PC-9 (cell line): ENCODE results near the gene SOSTDC1. TPM values are rescaled to one million over a fixed set of nuclear protein-coding genes. Genes with fewer than 3 reads are reported as not detected.
A peak's percentile ranks its signal among the peaks of the same experiment; 100 is the strongest.

ENCODE experiments used
- BruUV-seq: library from RNA; stranded (reverse); fragments of 400-500 nt; replicated peaks from 2 replicates; lab custom pipeline; 2021; lab: Mats Ljungman, UMichigan
- CTCF ChIA-PET: fragments of 300-600 bp; sonication (Branson Sonifier 250); formaldehyde crosslinking; loops from one replicate; lab custom pipeline; 2022; ENCODE audit warnings: antibody characterized with exemption; lab: Charles Lee
- POLR2A ChIA-PET: fragments of 300-600 bp; sonication (Branson Sonifier 250); formaldehyde crosslinking; loops from one replicate; lab custom pipeline; 2022; ENCODE audit warnings: antibody characterized with exemption; ENCODE audit not compliant: unreplicated experiment; lab: Charles Lee
- DNase-seq, 2 experiments: peaks; one replicate each; pipeline versions ENCODE4 v3.0.0 to v3.0.0-alpha.2; 2015 to 2022; ENCODE audit warnings: mixed read lengths in 1 of 2
- H2AFZ ChIP-seq: fragments of 200-600 bp; sonication (generic); 2 replicates; pipeline ENCODE4 v1.8.1; 2017; ENCODE audit warnings: antibody characterized with exemption
- H3F3A ChIP-seq: fragments of 200-600 bp; sonication (generic); 2 replicates; pipeline ENCODE4 v1.8.1; 2017; ENCODE audit warnings: antibody characterized with exemption, mild to moderate bottlenecking, low read depth; ENCODE audit not compliant: insufficient read depth
- H3K27ac ChIP-seq: fragments of 200-600 bp; sonication (generic); 2 replicates; pipeline ENCODE4 v1.6.1; 2016; ENCODE audit warnings: mixed run types
- H3K27me3 ChIP-seq: fragments of 200-600 bp; sonication (generic); 2 replicates; pipeline ENCODE4 v1.6.1; 2016; ENCODE audit warnings: low read depth, mixed run types; ENCODE audit not compliant: insufficient read depth
- H3K36me3 ChIP-seq: fragments of 200-600 bp; sonication (generic); 2 replicates; pipeline ENCODE4 v1.6.1; 2016; ENCODE audit warnings: low read depth, mixed run types
- H3K4me1 ChIP-seq: fragments of 200-600 bp; sonication (generic); replicated peaks from 2 replicates; pipeline ENCODE4 v1.6.1; 2016; ENCODE audit warnings: mixed run types; ENCODE audit not compliant: insufficient read depth
- H3K4me2 ChIP-seq: fragments of 200-600 bp; sonication (generic); 2 replicates; pipeline ENCODE4 v1.6.1; 2017; ENCODE audit warnings: mixed run types
- H3K4me3 ChIP-seq: fragments of 200-600 bp; sonication (generic); 2 replicates; pipeline ENCODE4 v1.6.1; 2016; ENCODE audit warnings: mixed run types
- H3K79me2 ChIP-seq: fragments of 200-600 bp; sonication (generic); 2 replicates; pipeline ENCODE4 v1.6.1; 2017; ENCODE audit warnings: low read depth, mixed run types
- H3K9me2 ChIP-seq: fragments of 200-600 bp; sonication (generic); 2 replicates; pipeline ENCODE4 v1.8.1; 2017; ENCODE audit warnings: mild to moderate bottlenecking; ENCODE audit not compliant: insufficient read depth
- H3K9me3 ChIP-seq: fragments of 200-600 bp; sonication (generic); 2 replicates; pipeline ENCODE4 v1.8.1; 2016; ENCODE audit warnings: low read depth; ENCODE audit not compliant: insufficient read depth
- H4K20me1 ChIP-seq: fragments of 200-600 bp; sonication (generic); 2 replicates; pipeline ENCODE4 v1.8.1; 2017; ENCODE audit not compliant: insufficient read depth
- CTCF ChIP-seq: fragments of 200-600 bp; sonication (generic); conservative IDR thresholded peaks from 2 replicates; pipeline ENCODE4 v1.6.1; 2017; ENCODE audit warnings: mixed run types, antibody characterized with exemption, mild to moderate bottlenecking, moderate library complexity
- EZH2 ChIP-seq: fragments of 200-600 bp; sonication (generic); IDR thresholded peaks from 2 replicates; pipeline ENCODE4 v1.8.0; 2017; ENCODE audit warnings: antibody characterized with exemption, low read depth
- intact Hi-C: fragments of 100-400 bp; cut with micrococcal nuclease; formaldehyde crosslinking; loops from one replicate; pipeline ENCODE4 v1.10.0; 2022; ENCODE audit not compliant: unreplicated experiment
- total RNA-seq: library from RNA; stranded (reverse); gene quantifications from 2 replicates; pipeline ENCODE4 v1.2.3, GENCODE V29; 2021

Gene SOSTDC1
- total RNA-seq, 1 experiment from 2014 or later: not detected

- Histone ChIP-seq H3K9me3 (0 out of 2 replicates have a peak, but pooled peaks cover 11% of the 10 kb centered on the region), H3K4me3 (peak overlapping the region; percentile 68), H3K36me3 (no peaks in the 10 kb centered on the region), H3F3A (peaks cover 39% of the 10 kb centered on the region), H3K4me1 (peaks cover 43% of the 10 kb centered on the region), H3K79me2 (no peaks in the 10 kb centered on the region; the same call in none of the 2 replicates), H4K20me1 (no peaks in the 10 kb centered on the region), H3K4me2 (peak overlapping the region; percentile 90), H3K27ac (peak overlapping the region; percentile 89), H3K27me3 (no peaks in the 10 kb centered on the region), H3K9me2 (no peaks in the 10 kb centered on the region), H2AFZ (peak overlapping the region; percentile 85)
- CTCF ChIA-PET: interaction anchor here (0.6 kb wide), 2 partner anchors 143 to 298 kb away, joined by 4 read pairs; no protein-coding TSS in a partner anchor
- POLR2A ChIA-PET: interaction anchor here (0.6 to 2.8 kb wide), 4 partner anchors 76 to 244 kb away, joined by 7 to 39 read pairs (median 14); no protein-coding TSS in a partner anchor
- intact Hi-C loops: loop anchor here (5.0 kb wide), 2 partner anchors 225 to 495 kb away; partner anchors contain the start of genes ANKMY2 and BZW2
- no peak for TF ChIP-seq EZH2
- TF ChIP-seq CTCF: no peak
- BruUV-seq: no TSS peak
- peak in 1 of 2 experiments; percentile 79 for DNase-seq
These were observed 43.5 kb downstream of the SOSTDC1 start for GRCh38 chr7:16422103-16422435.

GRCh38 chr7:16421333-16422102 is 44.0 kb downstream of the SOSTDC1 start, which contains the start of gene CRPPA:
CRPPA (minus strand) TSS chr7:16421538; CDS start chr7:16421322, 216 bp downstream.
- H3K27me3 ChIP-seq: no peaks in the 10 kb centered on the region
- DNase-seq: peak; percentile 56 to 81
- peak within 1 kb of the TSS; percentile 90 for H3K4me2 ChIP-seq
- CTCF ChIA-PET: interaction anchor here (0.6 to 1.8 kb wide), 3 partner anchors 143 to 298 kb away, joined by 4 to 6 read pairs (median 4); no protein-coding TSS in a partner anchor
- TF ChIP-seq EZH2 (no peak), CTCF (0 out of 2 replicates have a peak, but pooled peaks have one; percentile 15)
- no TSS peak for BruUV-seq
- H4K20me1 ChIP-seq: no peaks in the 10 kb centered on the region
- peak within 1 kb of the TSS; percentile 85 for H2AFZ ChIP-seq
- H3K4me3 ChIP-seq: peak within 1 kb of the TSS; percentile 68
- no peaks in the 10 kb centered on the region; the same call in none of the 2 replicates for H3K79me2 ChIP-seq
- no peaks in the 10 kb centered on the region for H3K36me3 ChIP-seq
- H3K4me1 ChIP-seq: peaks cover 49% of the 10 kb centered on the region
- peaks cover 44% of the 10 kb centered on the region for H3F3A ChIP-seq
- 0 out of 2 replicates have a peak, but pooled peaks cover 11% of the 10 kb centered on the region for H3K9me3 ChIP-seq
- no peaks in the 10 kb centered on the region for H3K9me2 ChIP-seq
- H3K27ac ChIP-seq: peak within 1 kb of the TSS; percentile 89
- POLR2A ChIA-PET: interaction anchor here (0.5 to 2.8 kb wide), 10 partner anchors 33 to 1352 kb away, joined by 3 to 39 read pairs (median 6); no protein-coding TSS in a partner anchor
- intact Hi-C loops: loop anchor here (2.0 to 5.0 kb wide), 3 partner anchors 143 to 496 kb away; partner anchors contain the start of genes ANKMY2 and BZW2

GRCh38 chr7:16420649-16421332 is 44.7 kb downstream of the SOSTDC1 start:
- Histone ChIP-seq H3K4me3 (peak overlapping the region; percentile 68), H3K9me3 (0 out of 2 replicates have a peak, but pooled peaks cover 11% of the 10 kb centered on the region), H3K4me1 (peaks cover 56% of the 10 kb centered on the region), H3K9me2 (no peaks in the 10 kb centered on the region), H2AFZ (peak overlapping the region; percentile 85), H3K27me3 (no peaks in the 10 kb centered on the region), H3F3A (peaks cover 49% of the 10 kb centered on the region), H3K27ac (peak overlapping the region; percentile 89), H4K20me1 (no peaks in the 10 kb centered on the region), H3K4me2 (peak overlapping the region; percentile 90), H3K79me2 (peaks cover 2% of the 10 kb centered on the region), H3K36me3 (no peaks in the 10 kb centered on the region)
- CTCF ChIA-PET: interaction anchor here (1.4 to 1.8 kb wide), 2 partner anchors 144 to 291 kb away, joined by 4 to 6 read pairs; no protein-coding TSS in a partner anchor
- peak; percentile 90 to 92 for DNase-seq
- BruUV-seq: TSS peak; percentile 64
- intact Hi-C loops: loop anchor here (1.0 to 5.0 kb wide), 7 partner anchors 74 to 497 kb away; partner anchors contain the start of genes ANKMY2 and BZW2
- TF ChIP-seq EZH2 (no peak), CTCF (peak; percentile 53; the same call in 1 of the 2 replicates)
- POLR2A ChIA-PET: interaction anchor here (0.5 to 2.8 kb wide), 19 partner anchors 8 to 1352 kb away, joined by 3 to 39 read pairs (median 4); no protein-coding TSS in a partner anchor
